Activated T-cell treated with anti-CD3 and anti-CD28 coated beads for 48 hours (primary cell): ENCODE data around the gene MRPS24.

Source experiments
- DNase-seq: peaks from one replicate; pipeline ENCODE4 v3.0.0-alpha.2; 2020; ENCODE audit warnings: low read depth

The MRPS24 gene

DNA sequence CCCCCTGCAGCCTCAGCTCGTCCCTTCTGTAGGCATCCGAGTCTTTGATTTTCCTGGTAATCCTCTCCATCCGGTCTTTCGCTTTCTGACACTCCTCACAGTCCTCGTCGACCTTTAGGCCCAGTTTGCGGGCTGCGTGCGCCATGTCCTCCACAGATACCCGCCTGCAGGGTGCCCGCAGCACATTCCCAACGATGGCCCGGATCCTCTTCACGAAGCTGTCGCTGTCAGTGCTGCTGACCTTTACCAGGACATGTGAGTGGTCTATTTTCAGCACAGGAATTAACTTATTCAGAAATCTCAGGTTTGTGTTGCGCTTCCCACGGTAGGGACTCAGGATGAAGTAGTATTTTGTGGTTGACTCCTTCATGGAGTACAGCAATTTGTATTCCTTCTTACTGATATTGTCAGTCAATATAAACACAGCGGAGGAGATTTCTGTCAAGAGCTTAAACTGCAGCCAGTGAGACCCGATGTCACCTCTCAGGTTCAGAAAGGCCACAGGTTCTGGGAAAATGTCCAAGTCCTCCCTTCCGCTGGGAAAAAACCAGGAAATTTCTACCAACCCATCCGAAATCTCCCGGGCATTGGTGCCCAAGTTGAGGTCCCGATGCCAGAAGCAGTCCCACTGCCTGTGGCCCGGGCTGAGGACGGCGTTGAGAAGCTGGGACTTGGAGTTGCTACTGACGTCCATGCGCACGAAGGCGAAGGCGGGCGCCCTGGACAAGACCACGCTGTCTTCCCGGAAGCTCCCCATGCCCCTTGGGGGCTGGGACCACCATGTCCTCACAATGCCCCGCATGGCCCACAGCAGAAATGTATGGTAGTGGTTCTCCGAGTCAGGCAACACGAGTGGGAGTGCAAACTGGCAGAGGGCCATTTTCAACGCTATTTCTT, 8.9 kb upstream of the MRPS24 start:
- no peak for DNase-seq

DNA sequence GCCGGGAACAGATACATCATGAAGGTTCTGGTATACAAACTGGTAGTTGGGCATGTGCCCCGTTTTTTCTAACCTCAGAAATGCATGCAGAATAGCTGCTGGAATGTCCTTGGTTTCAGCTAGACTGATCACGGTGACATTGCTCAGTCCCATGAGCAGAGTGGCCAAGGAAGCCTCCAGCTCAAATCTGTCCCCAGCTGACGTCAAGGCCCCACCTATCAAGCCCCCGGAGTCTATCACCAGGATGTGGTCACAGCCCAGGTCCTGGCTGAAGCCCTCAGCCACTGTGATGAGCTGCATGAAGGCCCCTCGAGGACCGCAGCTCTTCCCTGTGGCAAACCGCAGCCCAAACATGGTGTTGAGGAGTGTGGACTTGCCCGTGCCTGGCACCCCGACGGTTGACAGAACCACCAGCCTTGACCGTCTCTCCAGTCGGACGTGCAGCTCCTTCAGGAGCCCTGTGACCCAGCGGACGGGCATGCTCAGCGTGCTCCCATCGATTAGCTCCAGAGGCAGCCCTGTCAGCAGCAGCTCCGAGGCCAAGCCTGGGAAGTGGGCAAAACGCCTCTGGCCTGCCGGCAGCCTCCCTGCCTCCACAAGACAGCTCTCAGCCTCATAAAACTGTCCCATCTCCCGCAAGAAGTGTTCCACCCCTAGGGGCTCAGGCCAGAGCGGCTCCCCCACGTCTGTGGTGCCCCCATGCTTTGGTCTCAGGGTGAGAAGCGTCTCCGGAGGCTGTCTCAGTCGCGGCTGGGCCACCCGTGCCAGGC, 7.8 kb upstream of the MRPS24 start:
- DNase-seq: no peak

DNA sequence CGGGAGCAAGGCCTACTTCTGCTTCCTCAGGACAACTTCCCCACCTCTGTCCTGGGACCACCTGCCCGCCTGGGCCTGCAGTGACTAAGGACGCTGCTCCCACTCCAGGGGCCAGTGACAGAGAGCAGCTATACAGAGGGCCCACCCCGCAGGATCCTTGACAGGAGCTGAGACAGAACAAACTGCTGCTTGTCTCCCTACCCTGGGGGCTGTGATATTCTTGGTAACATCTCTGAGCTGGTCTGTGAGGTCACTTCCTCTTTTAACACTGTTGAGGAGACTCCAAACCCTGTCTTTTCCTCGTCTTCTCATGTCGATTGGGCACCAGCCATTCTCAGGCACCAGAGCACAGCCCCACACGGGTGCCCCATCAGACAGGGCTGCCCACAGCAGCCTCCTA, 6.9 kb upstream of the MRPS24 start:
- DNase-seq: no peak

- no peak for DNase-seq
Observed at GRCh38 chr7:43873300-43873699, 4.0 kb upstream of the MRPS24 start.

DNA sequence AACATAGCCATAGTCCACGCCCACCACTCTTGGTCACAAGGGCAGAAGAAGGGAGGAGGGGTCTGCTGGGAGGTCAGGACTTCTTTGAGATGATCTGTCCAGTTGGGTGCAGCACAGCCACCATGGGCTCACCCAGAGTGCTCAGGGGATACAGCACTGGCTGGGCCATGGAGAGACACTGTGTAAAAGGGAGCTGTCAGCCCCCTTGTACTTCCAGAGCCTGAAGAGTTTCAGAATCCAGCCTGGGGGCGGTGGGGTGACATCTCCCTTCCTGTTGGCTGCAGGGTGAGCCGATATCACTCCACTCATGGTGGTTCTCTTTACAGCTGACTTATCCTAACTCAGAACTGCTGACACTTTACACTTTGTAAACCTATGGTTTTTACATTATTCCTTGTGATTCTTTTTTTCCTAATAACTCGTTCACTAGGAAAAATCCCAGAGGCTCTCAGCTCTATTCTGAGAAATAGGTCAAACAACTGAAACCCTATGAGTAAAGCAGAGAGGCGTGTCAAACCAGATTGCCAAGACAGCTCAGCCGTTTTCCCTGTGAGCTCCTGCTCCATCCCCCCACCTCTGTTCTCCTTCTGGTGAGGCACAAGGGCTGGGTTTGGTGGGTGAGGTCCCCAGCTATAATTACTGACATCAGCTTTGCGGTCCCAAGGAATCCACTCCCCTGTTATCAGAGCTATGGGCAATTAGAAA, 3.2 kb upstream of the MRPS24 start:
- DNase-seq: no peak

DNA sequence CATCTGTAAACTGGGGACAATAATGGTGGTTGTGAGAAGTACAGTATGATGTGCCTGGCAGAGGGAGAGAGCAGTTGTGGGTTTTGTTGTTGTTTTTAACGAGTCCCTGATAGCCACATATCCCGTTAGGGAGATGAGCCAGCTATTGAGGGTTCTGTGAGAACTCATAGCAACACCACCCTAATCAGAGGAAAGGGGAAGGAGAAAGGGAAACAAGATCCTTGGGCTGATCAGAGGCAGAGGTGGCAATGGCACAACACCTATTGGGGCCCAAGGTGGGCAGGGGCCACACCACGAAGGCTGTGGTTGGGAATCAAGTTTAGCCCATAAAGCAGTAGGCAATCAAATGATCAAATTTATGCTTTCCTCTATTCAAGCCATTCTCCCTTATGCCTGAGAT, 1.7 kb upstream of the MRPS24 start:
- DNase-seq: no peak

GRCh38 chr7:43870316-43870715, 999 bp upstream of the MRPS24 start:
- no peak for DNase-seq

DNA sequence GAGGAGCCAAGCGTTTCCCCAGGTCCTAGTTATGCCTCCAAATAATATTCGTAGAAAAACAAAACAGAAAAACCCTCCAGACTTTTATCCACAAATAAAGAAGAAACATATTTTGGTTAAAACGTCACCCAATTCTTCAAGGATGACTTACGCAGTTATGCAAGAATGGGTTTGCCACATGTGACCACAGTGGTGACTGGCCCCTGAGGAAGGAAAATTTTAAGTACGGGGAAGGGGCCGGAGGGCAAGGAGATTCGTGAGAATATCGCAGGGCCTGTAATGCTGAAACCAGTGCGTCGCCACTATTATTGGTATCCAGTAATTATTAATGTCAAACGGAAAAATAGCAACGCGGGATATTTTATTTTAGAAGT, 537 bp upstream of the MRPS24 start:
- DNase-seq: no peak

DNA sequence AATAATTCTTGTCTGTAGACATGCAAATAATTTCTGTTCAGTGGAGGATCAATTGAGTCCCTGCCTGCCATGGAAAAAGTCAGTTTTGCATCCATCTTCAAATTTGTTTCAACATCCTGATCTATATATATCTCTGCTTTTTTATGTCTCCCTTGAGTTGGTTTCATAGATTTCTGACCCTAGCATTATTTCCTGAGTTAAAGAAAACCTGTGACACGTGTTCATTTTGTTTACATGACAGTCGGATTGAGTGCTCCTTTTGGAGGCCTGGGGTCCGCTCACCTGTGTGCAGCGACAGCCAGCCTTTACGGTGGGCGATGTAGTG, 674 bp downstream of the MRPS24 start:
- no peak for DNase-seq

GRCh38 chr7:43868181-43868580, 1.1 kb downstream of the MRPS24 start:
- no peak for DNase-seq

DNA sequence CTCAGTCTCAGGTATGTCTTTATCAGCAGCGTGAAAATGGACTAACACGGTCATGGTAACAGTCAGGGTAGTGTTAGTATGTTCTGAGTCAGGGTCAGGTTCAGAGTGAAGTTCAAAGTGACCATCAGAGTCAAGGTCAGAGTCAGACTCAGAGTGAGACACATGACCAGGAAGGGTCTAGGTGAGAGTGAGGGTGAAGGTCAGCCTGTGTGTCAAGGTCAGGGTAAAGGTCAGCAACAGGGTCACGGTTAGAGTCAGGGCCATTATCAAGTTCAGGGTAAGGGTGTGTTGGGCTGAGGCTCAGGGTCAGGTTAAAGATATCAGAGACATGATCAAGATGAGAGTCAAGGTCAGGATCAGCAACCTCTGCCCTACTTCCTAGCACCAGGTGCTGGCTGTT, 4.0 kb downstream of the MRPS24 start:
- DNase-seq: no peak

- no peak for DNase-seq
Observed at GRCh38 chr7:43864126-43864525, 5.2 kb downstream of the MRPS24 start.

DNA sequence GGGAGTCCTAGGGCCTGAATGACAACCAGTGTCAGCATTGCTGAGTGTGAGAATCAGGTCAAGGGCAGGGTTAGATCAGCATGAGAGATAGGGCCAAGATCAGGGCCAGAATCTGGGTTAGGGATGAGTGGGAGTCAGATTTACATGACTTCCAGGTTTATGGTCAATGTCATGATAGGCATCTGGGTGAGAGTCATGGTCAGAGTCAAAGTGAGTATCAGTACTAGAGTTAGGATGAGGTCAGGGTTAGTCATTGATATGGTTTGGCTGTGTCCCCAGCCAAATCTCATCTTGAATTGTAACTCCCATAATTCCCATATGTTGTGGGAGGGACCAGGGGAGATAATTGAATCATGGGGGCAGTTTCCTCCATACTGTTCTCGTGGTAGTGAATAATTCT, 12.3 kb downstream of the MRPS24 start:
- DNase-seq: no peak

GRCh38 chr7:43856316-43856715, 13.0 kb downstream of the MRPS24 start:
- no peak for DNase-seq

GRCh38 chr7:43855176-43855575, 14.1 kb downstream of the MRPS24 start:
- DNase-seq: no peak

- DNase-seq: no peak
Observed at GRCh38 chr7:43851805-43852204, 17.5 kb downstream of the MRPS24 start.

GRCh38 chr7:43850348-43851116, 18.8 kb downstream of the MRPS24 start:
- DNase-seq: no peak

DNA sequence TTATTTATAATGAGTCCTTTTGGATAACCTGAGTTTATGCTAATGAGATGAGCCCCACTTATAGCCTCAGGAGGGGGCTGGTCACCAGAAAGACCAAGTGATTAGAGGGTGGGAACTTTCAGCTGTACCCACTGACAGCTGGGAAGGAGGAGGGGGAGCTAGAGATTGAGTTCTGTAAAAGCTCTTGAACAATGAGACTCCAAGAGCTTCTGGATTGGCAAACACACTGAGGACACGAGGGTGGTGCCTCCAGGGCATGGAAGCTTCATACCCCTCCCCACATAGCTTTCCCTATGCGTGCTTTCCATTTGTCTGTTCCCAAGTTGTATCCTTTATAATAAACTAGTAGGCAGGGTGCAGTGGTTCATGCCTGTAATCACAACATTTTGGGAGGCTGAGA, 20.3 kb downstream of the MRPS24 start:
- DNase-seq: no peak

- no peak for DNase-seq
Observed at GRCh38 chr7:43847496-43847895, 21.8 kb downstream of the MRPS24 start.

DNA sequence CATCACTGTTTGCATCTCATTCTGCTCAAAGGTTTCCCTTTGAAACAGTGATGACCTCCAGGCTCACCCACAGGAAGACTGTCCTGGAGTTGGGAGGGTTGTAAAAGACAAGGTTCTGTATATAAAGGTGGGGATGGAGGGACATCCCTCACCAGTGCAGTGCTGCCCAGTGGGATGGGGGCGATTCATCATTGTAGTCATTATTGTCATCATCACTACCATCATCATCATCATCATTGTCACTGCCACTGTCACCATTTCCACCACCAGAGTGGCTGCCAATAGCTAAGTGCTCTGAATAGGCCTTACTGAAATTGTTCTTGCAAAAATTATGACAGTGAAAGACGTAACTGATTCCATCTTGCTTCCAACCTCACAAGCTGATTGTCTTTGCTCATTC, 24.7 kb downstream of the MRPS24 start:
- DNase-seq: no peak

DNA sequence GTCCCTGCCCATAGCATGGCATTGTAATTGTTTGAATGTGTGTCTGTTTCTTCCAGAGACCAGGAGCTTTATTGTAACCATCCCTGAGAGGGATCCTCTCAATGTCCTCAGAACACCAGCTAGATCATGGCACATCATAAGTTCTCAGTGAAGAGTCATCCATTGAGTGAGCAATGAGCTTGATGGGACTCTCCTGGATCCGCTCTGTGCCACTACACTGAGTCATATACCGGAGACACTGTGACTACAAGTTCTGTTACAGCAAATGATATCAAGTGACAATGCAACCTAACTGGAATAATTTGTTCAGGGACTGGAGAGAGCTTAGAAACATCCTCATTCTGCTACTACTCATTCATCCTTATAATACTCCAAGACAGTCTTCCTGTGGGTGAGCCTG, 25.1 kb downstream of the MRPS24 start:
- no peak for DNase-seq

DNA sequence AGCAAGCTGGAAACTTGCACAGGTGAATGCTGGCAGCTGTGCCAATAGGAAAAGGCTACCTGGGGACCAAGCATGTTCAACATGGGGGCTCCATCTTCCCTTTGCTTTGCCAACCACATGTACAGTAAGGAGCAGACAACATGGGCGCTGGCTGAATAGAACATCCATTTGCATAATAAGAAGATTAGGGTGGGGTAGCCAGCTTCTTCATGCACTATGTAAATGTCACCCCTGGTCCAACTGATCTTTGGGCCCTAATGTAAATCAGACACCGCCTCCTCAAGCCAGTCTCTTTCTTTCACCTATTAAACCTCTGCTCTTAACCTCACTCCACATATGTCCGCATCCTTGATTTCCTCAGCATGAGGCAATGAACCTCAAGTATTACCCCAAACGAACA, 26.0 kb downstream of the MRPS24 start:
- DNase-seq: no peak
